Transverse colon (tissue), 4 donors: ENCODE results near the gene MRPL55. TPM values are rescaled to one million over a fixed set of nuclear protein-coding genes. Genes with fewer than 3 reads are reported as not detected.

ENCODE experiments used
- DNase-seq: peaks from one replicate; pipeline ENCODE4 v3.0.0-alpha.2; 2019
- H3K27ac ChIP-seq, 4 donors: fragments of 200-600 bp; sonication (generic); 2 replicates each; pipeline ENCODE4 v1.5.1; 2016 to 2018; ENCODE audit warnings: inconsistent platforms in 4 of 4
- H3K27me3 ChIP-seq: fragments of 200-600 bp; sonication (generic); 2 replicates; pipeline ENCODE4 v1.5.1; 2017; ENCODE audit warnings: inconsistent platforms
- H3K36me3 ChIP-seq, 4 donors: fragments of 200-600 bp; sonication (generic); 2 replicates each; pipeline ENCODE4 v1.5.1; 2017 to 2019; ENCODE audit warnings: inconsistent platforms in 4 of 4
- H3K4me1 ChIP-seq, 4 donors: fragments of 200-600 bp; sonication (generic); 2 replicates each; pipeline ENCODE4 v1.5.1; 2017 to 2020; ENCODE audit warnings: inconsistent platforms in 4 of 4
- H3K4me3 ChIP-seq, 4 donors: fragments of 200-600 bp; sonication (generic); 1 replicate in 1 of 4; 2 replicates in 3 of 4; pipeline versions ENCODE4 v1.5.1 to v1.6.1; 2017 to 2019; ENCODE audit warnings: inconsistent platforms in 4 of 4
- H3K9me3 ChIP-seq, 2 donors: fragments of 200-600 bp; sonication (generic); 2 replicates each; pipeline ENCODE4 v1.5.1; 2017 to 2019; ENCODE audit warnings: inconsistent platforms in 2 of 2
- EP300 ChIP-seq: sonication (generic); formaldehyde crosslinking; IDR thresholded peaks from one replicate; pipeline ENCODE4 v1.6.1; 2017; ENCODE audit warnings: antibody characterized with exemption, low read depth
- POLR2A ChIP-seq: fragments of 450-650 bp; IDR thresholded peaks from one replicate; pipeline ENCODE4 v1.6.1; 2016; ENCODE audit warnings: antibody characterized with exemption, mild to moderate bottlenecking, moderate library complexity
- POLR2AphosphoS5 ChIP-seq, 3 donors: sonication (generic); formaldehyde crosslinking; IDR thresholded peaks; one replicate each; pipeline ENCODE4 v1.6.1; 2016; ENCODE audit warnings: antibody characterized with exemption in 3 of 3
- WGBS, 2 donors: methylation state at CpG; one replicate each; pipeline ENCODE4 v1.1.5; 2018; ENCODE audit warnings: low coverage in 1 of 2; 5-methylcytosine and 5-hydroxymethylcytosine counted together
- in situ Hi-C, 4 donors: fragments of 200-750 bp; cut with MboI; loops; one replicate each; pipeline versions ENCODE4 v1.15.0 to v1.15.1; 2017; ENCODE audit warnings: low sequenced_read_pairs in 3 of 4, low pct_ligation_motif_present in 1 of 4, low pct_unique_long_range_greater_than_20kb in 1 of 4
- intact Hi-C: fragments of 100-400 bp; cut with DNase I; formaldehyde crosslinking; loops from one replicate; pipeline ENCODE4 v1.15.1; 2023; ENCODE audit warnings: low total_unique reads
- total RNA-seq, 4 donors: library from RNA; depleted of rRNA; stranded (reverse); fragments of >200 nt; gene quantifications; one replicate each; pipeline ENCODE4 v1.1.0, GENCODE V29; 2016
- TF ChIP-seq, protein P1 (sequence below), 5 experiments: fragments of 200-600 bp in 3 of 5; fragments of 450-650 bp in 2 of 5; sonication (generic) in 3 of 5; IDR thresholded peaks; 1 replicate in 2 of 5; 2 replicates in 3 of 5; pipeline ENCODE4 v1.5.1; 2016 to 2017; ENCODE audit warnings: antibody characterized with exemption in 5 of 5, inconsistent platforms in 3 of 5, mild to moderate bottlenecking in 2 of 5, moderate library complexity in 1 of 5

The MRPL55 gene
- total RNA-seq = 10 to 100 TPM; 47.1 to 95.5 (median 77.1) TPM

DNA sequence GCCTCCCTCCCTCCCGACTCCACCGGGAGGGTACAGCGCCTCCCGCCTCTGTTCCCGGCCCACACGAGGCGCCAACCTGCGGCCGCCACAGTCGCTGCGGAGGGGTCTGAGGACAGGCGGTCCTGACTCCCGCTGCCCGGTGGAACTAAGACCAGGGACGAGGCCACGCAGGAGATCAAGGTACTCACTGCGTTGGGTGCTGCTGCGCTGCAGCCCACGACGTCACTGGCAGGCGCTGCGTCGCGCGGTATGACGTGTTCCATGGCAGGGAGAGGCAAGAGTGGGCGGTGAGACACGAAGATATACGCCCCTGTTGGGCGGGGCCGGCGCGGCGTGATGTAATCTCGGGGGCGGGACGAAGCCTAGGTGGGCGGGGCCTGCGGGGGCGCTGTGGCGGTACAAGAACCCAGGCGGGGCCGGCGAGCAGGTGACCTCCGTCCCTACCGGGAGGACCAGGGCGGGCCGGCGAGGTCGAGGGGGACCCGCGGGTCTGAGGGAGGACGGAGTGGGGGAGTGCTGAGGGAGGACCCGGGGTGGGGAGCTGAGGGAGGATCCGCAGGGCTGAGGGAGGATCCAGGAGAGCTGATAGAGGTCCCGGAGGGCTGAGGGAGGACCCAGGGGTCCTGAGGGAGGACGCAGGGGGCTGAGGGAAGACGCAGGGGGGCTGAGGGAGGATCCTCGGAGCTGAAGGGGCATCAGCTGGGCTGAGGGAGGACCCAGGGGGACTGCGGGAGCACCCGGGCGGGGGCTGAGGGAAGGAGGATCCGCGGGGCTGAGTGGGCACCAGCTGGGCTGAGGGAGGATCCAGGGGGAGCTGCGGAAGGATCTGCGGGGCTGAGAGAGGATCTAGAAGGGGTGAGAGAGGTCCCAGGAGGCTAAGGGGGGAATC, at the start of gene MRPL55:
Gene MRPL55 (minus strand): TSS at position 227 of the 889 bp plus-strand sequence. CDS start 1,039 bp downstream, outside the sequence.
- peak within 1 kb of the TSS; percentile 68 to 97 (median 81) for H3K4me3 ChIP-seq
- H3K36me3 ChIP-seq = no peaks in the 10 kb centered on the region
- H3K9me3 ChIP-seq = no peaks in the 10 kb centered on the region
- intact Hi-C loops = no loop called here
- peaks cover 16 to 22% (median 19%) of the 10 kb centered on the region in 4 donors for H3K4me1 ChIP-seq
- no peaks in the 10 kb centered on the region for H3K27me3 ChIP-seq
- in situ Hi-C loops = no loop called here
- H3K27ac ChIP-seq = peak within 1 kb of the TSS; percentile 88 to 97 (median 94)
- 0 to 1% methylated on average over 2 to 66 of the region's 66 CpGs for WGBS, 2 donors
- TF ChIP-seq POLR2A = peak; percentile 98
- TF ChIP-seq POLR2AphosphoS5 (IDR thresholded peaks at IDR 0.05) = peak; percentile 99 to 100 (median 99)
- TF ChIP-seq EP300 = no peak
- TF ChIP-seq, protein P1, sequence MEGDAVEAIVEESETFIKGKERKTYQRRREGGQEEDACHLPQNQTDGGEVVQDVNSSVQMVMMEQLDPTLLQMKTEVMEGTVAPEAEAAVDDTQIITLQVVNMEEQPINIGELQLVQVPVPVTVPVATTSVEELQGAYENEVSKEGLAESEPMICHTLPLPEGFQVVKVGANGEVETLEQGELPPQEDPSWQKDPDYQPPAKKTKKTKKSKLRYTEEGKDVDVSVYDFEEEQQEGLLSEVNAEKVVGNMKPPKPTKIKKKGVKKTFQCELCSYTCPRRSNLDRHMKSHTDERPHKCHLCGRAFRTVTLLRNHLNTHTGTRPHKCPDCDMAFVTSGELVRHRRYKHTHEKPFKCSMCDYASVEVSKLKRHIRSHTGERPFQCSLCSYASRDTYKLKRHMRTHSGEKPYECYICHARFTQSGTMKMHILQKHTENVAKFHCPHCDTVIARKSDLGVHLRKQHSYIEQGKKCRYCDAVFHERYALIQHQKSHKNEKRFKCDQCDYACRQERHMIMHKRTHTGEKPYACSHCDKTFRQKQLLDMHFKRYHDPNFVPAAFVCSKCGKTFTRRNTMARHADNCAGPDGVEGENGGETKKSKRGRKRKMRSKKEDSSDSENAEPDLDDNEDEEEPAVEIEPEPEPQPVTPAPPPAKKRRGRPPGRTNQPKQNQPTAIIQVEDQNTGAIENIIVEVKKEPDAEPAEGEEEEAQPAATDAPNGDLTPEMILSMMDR (IDR thresholded peaks at IDR 0.05) = peak in 1 of 5 experiments; percentile 5
- DNase-seq = peak; percentile 99

DNA sequence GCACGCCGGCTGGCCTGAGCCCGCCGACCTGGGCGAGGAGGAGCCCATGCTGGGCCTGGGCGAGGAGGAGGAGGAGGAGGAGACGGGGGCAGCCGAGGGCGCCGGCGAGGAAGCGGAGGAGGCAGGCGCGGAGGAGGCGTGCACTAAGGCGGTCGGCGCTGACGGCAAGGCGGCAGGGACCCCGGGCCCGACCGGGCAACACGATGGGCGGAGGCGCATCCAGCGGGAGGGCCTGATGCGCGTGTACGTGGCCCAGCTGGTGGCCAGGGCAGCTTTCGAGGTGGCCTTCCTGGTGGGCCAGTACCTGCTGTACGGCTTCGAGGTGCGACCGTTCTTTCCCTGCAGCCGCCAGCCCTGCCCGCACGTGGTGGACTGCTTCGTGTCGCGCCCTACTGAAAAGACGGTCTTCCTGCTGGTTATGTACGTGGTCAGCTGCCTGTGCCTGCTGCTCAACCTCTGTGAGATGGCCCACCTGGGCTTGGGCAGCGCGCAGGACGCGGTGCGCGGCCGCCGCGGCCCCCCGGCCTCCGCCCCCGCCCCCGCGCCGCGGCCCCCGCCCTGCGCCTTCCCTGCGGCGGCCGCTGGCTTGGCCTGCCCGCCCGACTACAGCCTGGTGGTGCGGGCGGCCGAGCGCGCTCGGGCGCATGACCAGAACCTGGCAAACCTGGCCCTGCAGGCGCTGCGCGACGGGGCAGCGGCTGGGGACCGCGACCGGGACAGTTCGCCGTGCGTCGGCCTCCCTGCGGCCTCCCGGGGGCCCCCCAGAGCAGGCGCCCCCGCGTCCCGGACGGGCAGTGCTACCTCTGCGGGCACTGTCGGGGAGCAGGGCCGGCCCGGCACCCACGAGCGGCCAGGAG, 49.3 kb upstream of the MRPL55 start:
- H3K4me3 ChIP-seq = no peak overlapping the region
- DNase-seq = no peak
- no peaks in the 10 kb centered on the region for H3K9me3 ChIP-seq
- intact Hi-C loops (no loop called here), in situ Hi-C loops (no loop called here)
- TF ChIP-seq EP300 (no peak), POLR2A (no peak), POLR2AphosphoS5 (IDR thresholded peaks at IDR 0.05) (no peak)
- TF ChIP-seq, protein P1 (IDR thresholded peaks at IDR 0.05) = no peak
- H3K4me1 ChIP-seq = peaks cover 4 to 9% (median 7%) of the 10 kb centered on the region in 4 donors
- 68% methylated on average over 80 of the region's 98 CpGs; no CpG with 5 or more reads in 1 of the 2 donors for WGBS, 2 donors
- H3K27ac ChIP-seq = no peak overlapping the region
- no peaks in the 10 kb centered on the region for H3K27me3 ChIP-seq
- H3K36me3 ChIP-seq = no peaks in the 10 kb centered on the region

DNA sequence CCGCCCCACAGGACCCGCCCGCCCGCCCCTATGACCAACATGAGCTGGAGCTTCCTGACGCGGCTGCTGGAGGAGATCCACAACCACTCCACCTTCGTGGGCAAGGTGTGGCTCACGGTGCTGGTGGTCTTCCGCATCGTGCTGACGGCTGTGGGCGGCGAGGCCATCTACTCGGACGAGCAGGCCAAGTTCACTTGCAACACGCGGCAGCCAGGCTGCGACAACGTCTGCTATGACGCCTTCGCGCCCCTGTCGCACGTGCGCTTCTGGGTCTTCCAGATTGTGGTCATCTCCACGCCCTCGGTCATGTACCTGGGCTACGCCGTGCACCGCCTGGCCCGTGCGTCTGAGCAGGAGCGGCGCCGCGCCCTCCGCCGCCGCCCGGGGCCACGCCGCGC, 48.6 kb upstream of the MRPL55 start:
- no peak for DNase-seq
- in situ Hi-C loops = no loop called here

More for the DNA sequence above, 48.6 kb upstream of the MRPL55 start:
- H3K9me3 ChIP-seq = no peaks in the 10 kb centered on the region
- H3K27me3 ChIP-seq = no peaks in the 10 kb centered on the region
- TF ChIP-seq POLR2A (no peak), POLR2AphosphoS5 (IDR thresholded peaks at IDR 0.05) (no peak), EP300 (no peak)
- TF ChIP-seq, protein P1 (IDR thresholded peaks at IDR 0.05) = no peak
- no peak overlapping the region for H3K27ac ChIP-seq
- intact Hi-C loops = no loop called here
- WGBS, 2 donors = 77% methylated on average over 36 of the region's 43 CpGs; no CpG with 5 or more reads in 1 of the 2 donors
- H3K4me3 ChIP-seq = no peak overlapping the region
- H3K4me1 ChIP-seq = peaks cover 0 to 4% (median 3%) of the 10 kb centered on the region in 4 donors
- H3K36me3 ChIP-seq = no peaks in the 10 kb centered on the region
